IPS-15b (cell line): ENCODE results near the gene CABP7.

ENCODE experiments used
- H3K27me3 ChIP-seq: one replicate; pipeline ENCODE4 v1.6.1; 2013; ENCODE audit warnings: low read length; ENCODE audit not compliant: control insufficient read depth, insufficient read depth
- H3K36me3 ChIP-seq: one replicate; pipeline ENCODE4 v1.6.1; 2013; ENCODE audit warnings: low read length; ENCODE audit not compliant: control insufficient read depth, insufficient read depth
- H3K4me1 ChIP-seq: one replicate; pipeline ENCODE4 v1.6.1; 2013; ENCODE audit warnings: mild to moderate bottlenecking, low read length; ENCODE audit not compliant: control insufficient read depth, insufficient read depth
- H3K4me3 ChIP-seq: one replicate; pipeline ENCODE4 v1.5.1; 2013; ENCODE audit warnings: low read depth, low read length
- H3K9ac ChIP-seq: one replicate; pipeline ENCODE4 v1.6.1; 2013; ENCODE audit warnings: low read depth, mild to moderate bottlenecking, low read length
- H3K9me3 ChIP-seq: one replicate; pipeline ENCODE4 v1.6.1; 2013; ENCODE audit warnings: mild to moderate bottlenecking, low read length; ENCODE audit not compliant: control insufficient read depth, insufficient read depth

Gene CABP7

DNA sequence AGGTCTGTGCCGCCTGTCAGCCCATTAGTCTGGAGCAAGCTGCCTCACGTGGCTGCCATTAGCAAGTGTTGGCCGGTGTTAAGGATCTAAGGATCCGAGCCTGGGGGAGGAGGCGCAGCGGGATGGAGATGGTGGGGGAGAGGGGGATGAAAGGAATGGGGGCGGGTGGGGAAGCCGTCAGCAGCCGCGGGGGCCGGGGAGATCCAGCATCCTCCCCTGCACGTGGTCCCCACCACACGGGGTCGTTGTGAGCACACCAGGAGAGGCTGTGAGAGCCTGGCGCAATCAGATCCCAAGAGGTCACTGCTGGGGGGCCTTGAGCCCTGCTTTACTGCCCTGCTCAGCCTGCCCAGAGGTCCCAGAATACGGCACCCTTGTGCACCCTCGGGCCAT, 7.3 kb downstream of the CABP7 start:
- H3K27me3 ChIP-seq, result peaks cover 4% of the 10 kb centered on the region
- peaks cover 2% of the 10 kb centered on the region for H3K4me1 ChIP-seq
- no peaks in the 10 kb centered on the region for H3K9me3 ChIP-seq
- H3K9ac ChIP-seq, result no peak overlapping the region
- peaks cover 2% of the 10 kb centered on the region for H3K36me3 ChIP-seq
- H3K4me3 ChIP-seq, result no peak overlapping the region

DNA sequence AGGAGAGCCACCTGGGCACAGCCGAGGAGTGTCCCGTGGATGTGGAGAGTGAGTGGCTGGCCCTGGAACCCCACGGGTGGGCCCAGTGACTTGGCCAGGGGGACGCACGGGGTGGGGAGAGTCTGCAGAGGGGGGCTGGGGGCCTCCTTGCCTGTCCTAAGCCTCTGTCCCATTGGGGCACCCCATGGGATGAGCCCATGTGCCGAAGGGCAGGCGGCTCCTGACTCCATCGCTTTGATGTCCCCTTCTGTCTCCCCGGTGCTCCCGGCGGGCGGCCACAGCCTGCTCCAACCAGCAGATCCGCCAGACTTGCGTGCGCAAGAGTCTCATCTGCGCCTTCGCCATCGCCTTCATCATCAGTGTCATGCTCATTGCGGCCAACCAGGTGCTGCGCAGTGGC, 9.4 kb downstream of the CABP7 start:
- no peaks in the 10 kb centered on the region for H3K9me3 ChIP-seq
- no peak overlapping the region for H3K9ac ChIP-seq
- peaks cover 2% of the 10 kb centered on the region for H3K4me1 ChIP-seq
- no peak overlapping the region for H3K4me3 ChIP-seq
- H3K27me3 ChIP-seq, result peaks cover 4% of the 10 kb centered on the region
- H3K36me3 ChIP-seq, result peaks cover 2% of the 10 kb centered on the region

DNA sequence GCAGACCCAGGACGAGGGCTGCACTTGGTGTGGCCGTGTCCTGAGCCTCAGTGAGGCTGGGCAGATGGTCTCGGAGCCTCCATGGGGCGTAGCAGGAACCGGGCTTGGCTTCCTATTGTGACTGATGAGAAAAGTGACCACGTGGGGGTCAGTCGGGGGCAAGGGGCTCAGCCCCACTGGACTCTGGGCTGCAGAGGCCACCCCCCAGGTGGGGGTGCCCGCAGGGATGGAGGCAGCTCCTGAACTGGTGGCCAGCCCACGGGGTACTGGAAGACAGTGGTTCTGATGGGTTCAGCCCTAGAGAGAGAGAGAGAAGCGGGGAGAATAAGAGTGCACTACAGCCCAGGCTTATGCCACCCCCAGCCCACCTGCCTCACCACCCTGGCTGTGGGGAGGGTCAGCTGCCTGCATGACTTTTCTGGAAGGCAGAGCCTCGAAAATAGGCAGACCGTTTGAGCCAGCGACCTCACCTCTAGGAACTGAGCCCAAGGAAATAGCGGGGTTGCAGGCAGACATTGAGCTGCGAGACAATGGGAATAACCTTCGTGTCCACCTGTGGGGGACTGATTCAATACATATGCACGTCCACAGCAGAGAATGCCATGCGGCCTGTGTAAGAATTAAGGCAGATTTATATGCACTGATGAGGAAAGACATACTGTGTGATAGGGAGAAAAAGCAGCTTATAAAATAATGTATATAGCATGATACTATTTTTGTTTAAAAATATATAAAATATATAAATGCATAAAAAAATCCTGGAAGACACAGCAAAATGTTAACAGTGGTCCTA, 11.5 kb downstream of the CABP7 start:
- Histone ChIP-seq H3K4me1 (peaks cover 5% of the 10 kb centered on the region), H3K9ac (no peak overlapping the region), H3K27me3 (no peaks in the 10 kb centered on the region), H3K4me3 (no peak overlapping the region), H3K9me3 (no peaks in the 10 kb centered on the region), H3K36me3 (peaks cover 2% of the 10 kb centered on the region)

DNA sequence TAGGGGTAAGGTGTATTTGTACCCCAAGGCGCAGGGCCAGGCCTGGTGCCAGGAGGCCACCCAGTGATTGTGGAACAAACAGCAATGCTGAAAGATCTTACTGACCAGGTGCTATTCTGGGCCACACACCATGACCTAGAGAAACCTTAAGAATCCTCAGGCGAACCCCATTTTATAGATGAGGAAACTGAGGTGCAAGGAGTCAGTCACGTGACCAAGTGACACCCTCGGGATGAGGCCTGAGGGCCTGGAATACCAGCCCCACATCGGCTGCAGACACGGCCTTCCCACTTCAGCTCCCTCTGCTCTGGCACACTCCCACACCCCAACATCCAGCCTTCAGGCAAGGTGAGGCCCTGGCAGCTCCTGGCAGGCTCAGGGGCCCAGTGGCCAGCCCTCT, 13.1 kb downstream of the CABP7 start:
- H3K4me1 ChIP-seq, result peaks cover 3% of the 10 kb centered on the region
- H3K9ac ChIP-seq, result no peak overlapping the region
- H3K4me3 ChIP-seq, result no peak overlapping the region
- no peaks in the 10 kb centered on the region for H3K9me3 ChIP-seq
- no peaks in the 10 kb centered on the region for H3K27me3 ChIP-seq
- H3K36me3 ChIP-seq, result peaks cover 2% of the 10 kb centered on the region

DNA sequence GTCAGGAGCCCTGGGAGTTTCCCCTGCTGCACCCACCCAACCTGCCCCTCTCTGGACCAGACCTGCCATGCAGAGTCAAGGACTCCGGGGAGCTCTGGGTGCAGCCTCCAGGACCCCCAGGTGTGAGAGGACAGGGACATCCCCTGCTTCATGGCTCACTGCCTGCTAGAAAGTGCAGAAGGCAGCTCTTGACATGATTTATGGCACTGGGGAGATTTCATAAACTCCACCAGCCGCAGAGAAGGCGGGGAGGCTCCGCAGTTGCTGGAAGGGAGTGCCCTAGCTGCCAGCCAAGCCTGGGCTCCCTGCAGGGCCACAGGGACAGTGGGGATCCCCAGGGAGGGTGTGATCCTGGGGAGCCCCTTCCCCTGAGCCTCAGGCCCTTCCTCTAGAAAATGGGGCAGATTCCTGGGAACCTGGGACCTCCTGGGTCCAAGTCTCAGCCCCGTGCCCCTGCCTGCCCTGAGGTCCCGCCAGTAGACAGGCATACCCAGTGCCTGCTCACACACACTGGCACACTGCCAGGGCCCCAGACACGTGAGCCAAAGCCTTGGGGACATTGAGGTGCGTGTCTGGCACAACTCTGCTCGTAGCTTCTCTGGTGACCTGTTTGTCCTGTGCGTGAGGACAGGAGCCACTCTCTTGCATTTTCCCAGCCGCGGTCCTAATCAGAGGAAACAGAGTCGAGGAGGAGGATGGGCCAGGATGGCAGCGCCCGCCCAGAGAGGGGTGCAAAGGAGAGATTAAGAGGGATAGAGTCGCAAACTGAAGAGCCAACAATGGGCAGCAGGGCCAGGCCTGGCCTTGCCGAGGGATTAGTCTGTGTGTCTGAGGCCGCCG, 13.8 kb downstream of the CABP7 start:
- H3K9ac ChIP-seq, result no peak overlapping the region
- H3K4me3 ChIP-seq, result no peak overlapping the region
- H3K36me3 ChIP-seq, result peaks cover 2% of the 10 kb centered on the region
- peaks cover 3% of the 10 kb centered on the region for H3K4me1 ChIP-seq
- no peaks in the 10 kb centered on the region for H3K9me3 ChIP-seq
- no peaks in the 10 kb centered on the region for H3K27me3 ChIP-seq

DNA sequence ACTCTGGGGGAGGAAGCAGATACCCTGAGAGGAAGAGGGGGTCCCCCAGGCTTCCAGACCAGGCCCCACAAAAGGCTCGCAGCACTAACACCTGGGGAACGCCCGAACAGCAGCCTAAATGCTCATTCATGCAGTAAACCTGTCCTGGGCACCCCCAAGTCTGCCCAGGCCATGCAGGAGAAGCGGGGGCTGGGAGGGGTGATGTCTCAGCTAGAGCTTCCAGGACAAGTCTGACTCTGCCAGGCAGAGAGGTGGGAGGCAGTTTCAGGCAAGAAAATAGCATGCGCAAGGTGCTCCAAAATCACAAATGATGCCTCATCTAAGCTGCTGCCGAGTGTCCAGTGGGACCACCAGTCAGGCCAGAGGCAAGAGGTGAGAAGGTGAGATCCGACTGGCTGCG, 14.6 kb downstream of the CABP7 start:
- Histone ChIP-seq H3K9ac (no peak overlapping the region), H3K4me1 (peaks cover 3% of the 10 kb centered on the region), H3K4me3 (no peak overlapping the region)

DNA sequence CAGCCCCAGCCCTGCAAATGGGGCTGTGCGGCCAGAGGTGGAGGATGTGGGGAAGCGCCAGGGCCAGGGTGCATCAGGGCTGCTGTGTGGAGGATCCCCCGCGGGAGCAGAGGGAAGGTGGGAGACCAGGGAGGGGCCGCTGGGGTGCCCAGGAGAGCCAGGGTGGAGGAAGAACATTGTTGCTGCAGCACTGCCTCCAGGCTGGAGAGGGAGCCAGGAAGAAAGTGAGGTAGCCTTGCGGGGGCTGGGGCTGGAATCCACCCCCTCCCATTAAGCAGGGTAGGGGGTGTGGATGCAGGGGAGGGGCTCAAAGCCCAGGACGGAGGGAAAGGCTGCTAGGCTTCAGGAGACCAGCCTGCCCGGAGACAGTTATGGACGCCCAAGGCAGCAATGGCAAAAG, 15.0 kb downstream of the CABP7 start:
- Histone ChIP-seq H3K4me3 (no peak overlapping the region), H3K9ac (peak overlapping the region; percentile 54), H3K27me3 (no peaks in the 10 kb centered on the region)

More for the DNA sequence above, 14.6 kb downstream of the CABP7 start:
- Histone ChIP-seq H3K9me3 (no peaks in the 10 kb centered on the region), H3K36me3 (peaks cover 2% of the 10 kb centered on the region), H3K27me3 (no peaks in the 10 kb centered on the region)

DNA sequence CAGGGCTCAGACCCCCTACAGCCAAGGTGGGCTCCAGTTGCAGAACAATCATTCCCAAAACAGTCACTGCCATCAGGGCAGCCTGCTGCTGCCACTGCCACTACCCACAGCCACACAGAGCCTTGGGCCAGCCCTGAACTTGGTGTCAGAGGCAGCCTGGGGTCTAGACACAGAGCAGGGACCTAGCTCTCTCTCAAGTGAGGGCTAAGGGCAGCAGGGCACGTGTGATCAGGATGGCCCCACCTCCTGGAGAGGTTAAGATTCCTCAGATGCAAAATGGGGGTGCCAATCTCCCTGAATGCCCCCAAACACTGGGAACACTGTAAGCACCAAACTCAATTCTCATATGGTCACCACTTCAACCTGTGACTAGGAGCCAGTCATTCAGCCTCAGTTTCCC, 15.6 kb downstream of the CABP7 start:
- no peak overlapping the region for H3K4me3 ChIP-seq
- H3K27me3 ChIP-seq, result no peaks in the 10 kb centered on the region
- peaks cover 3% of the 10 kb centered on the region for H3K4me1 ChIP-seq
- H3K9me3 ChIP-seq, result no peaks in the 10 kb centered on the region
- H3K36me3 ChIP-seq, result peaks cover under 1% of the 10 kb centered on the region
- H3K9ac ChIP-seq, result no peak overlapping the region

More for the DNA sequence above, 15.0 kb downstream of the CABP7 start:
- no peaks in the 10 kb centered on the region for H3K9me3 ChIP-seq
- peaks cover 2% of the 10 kb centered on the region for H3K36me3 ChIP-seq
- peaks cover 3% of the 10 kb centered on the region for H3K4me1 ChIP-seq

DNA sequence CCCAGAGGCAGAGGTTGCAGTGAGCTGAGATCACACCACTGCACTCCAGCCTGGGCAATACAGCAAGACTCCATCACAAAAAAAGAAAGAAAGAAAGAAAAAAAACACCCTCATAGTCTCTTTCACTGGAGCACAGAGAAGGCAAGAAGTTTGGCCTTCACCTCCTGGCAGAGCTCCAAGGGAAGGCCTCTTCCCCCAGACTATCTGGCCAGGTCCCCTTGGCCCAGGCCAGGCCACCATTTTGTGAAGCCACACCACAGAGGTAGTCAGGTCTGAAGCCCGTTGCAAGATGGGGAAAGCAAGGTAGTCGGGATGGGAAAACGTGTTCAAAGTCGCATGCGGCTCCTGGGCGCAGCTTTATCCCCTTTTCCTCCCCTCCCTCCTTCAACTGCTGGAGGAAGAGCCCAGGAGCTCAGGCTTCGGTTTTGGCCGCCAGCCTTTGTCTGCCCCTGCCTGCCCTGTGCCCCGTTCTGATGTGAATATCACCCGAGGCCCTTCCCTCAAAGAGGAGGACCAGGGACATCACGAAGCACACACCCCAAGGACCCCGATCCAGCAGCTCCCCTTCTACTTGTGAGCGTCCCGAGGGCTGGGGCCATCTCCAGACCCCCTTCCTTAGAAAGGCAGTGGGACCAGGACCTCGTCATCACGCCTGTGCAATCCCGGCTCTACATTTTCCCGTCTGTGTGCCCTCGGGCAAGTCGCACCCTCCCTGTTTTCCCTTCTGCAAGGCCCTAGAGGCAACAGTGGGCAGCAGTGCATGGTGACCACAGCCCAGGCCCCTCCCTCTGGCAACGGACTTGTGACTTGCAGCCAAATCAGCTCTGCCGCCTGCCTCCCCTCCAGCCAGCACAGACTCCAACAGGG, 17.7 kb downstream of the CABP7 start:
- H3K27me3 ChIP-seq, result no peaks in the 10 kb centered on the region
- no peak overlapping the region for H3K9ac ChIP-seq
- peaks cover 3% of the 10 kb centered on the region for H3K4me1 ChIP-seq
- no peaks in the 10 kb centered on the region for H3K36me3 ChIP-seq
- H3K9me3 ChIP-seq, result no peaks in the 10 kb centered on the region
- no peak overlapping the region for H3K4me3 ChIP-seq

DNA sequence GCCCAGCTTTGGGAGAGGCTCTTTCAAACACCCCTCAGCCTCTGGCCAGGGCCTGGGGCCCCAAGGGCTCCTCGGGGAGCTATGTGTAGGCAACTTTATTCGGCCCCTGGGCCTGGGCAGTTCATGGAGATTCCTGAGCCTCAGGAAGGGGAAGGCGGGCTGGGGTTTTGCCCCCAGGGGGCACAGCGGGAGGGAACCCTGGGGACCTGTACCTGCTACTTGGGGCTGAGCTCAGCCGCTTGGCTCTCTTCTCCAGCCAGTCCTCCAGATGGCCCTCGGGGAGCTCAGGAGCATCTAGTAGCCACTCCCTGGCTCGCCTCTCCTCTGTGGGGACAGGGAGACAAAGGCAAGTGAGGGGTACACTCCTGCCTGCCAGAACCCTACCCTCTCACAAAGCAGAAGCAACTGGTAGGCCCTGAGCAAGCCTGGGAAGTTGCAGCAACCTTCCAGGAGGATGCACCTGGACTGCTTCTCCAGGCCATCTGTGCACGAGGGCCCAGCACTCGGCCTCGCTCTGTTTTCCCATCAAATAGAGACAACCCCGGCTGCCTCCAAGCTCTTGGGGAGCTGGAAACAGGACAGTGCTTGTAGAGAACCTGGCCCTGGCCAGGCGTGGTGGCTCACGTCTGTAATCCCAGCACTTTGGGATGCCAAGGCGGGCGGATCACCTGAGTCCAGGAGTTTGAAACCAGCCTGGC, 18.5 kb downstream of the CABP7 start:
- peaks cover 3% of the 10 kb centered on the region for H3K4me1 ChIP-seq
- no peaks in the 10 kb centered on the region for H3K9me3 ChIP-seq
- no peaks in the 10 kb centered on the region for H3K36me3 ChIP-seq
- no peak overlapping the region for H3K9ac ChIP-seq
- no peak overlapping the region for H3K4me3 ChIP-seq
- no peaks in the 10 kb centered on the region for H3K27me3 ChIP-seq

DNA sequence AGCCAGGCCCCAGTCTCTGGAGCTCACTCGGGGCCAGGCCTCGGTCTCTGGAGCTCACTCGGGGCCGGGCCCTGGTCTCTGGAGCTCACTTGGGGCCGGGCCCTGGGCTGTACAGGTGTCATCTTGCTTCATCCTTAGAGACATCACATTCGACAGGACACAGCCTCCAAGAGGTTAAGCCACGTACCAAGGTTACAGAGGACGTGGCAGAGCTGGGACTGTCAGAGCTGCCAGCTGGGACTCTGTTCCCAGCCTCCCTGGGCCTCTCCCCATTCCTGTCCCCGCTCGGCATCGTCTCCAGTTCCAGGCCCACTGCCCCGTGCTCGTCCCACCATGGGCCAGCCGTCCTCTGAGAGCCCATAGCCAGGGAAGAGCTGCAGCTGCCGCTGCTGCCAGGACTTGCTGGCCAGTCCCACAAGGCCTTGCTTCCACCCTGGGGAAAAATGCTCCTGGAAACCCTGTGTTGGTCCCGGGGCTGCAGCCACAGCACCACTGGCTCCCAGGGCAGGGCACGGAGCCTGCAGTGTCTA, 19.6 kb downstream of the CABP7 start:
- Histone ChIP-seq H3K36me3 (no peaks in the 10 kb centered on the region), H3K9me3 (no peaks in the 10 kb centered on the region), H3K9ac (no peak overlapping the region), H3K4me3 (no peak overlapping the region), H3K27me3 (no peaks in the 10 kb centered on the region), H3K4me1 (peaks cover 3% of the 10 kb centered on the region)
